K562 (cell line): ENCODE data around the gene ILKAP. TPM values are rescaled to one million over a fixed set of nuclear protein-coding genes. Genes with fewer than 3 reads are reported as not detected.

Experiments
- ADNP ChIP-seq: fragments of 200-800 bp; sonication (Bioruptor generic); IDR thresholded peaks from 2 replicates; pipeline ENCODE4 v1.6.1; 2016; ENCODE audit warnings: missing genetic modification characterization, missing compliant biosample characterization
- BDP1 ChIP-seq: IDR thresholded peaks from 3 replicates; pipeline ENCODE4 v1.6.1; 2011; ENCODE audit not compliant: insufficient read length, insufficient read depth
- FOXP1 ChIP-seq: sonication (generic); formaldehyde crosslinking; IDR thresholded peaks from 2 replicates; pipeline ENCODE4 v1.8.0; 2022; ENCODE audit warnings: mild to moderate bottlenecking, missing genetic modification reagents
- KLF10 ChIP-seq: fragments of 250-450 bp; sonication (Bioruptor Pico); IDR thresholded peaks from 2 replicates; pipeline ENCODE4 v1.6.1; 2021; ENCODE audit warnings: matching md5 sums
- MYC ChIP-seq, 2 experiments: fragments of 250-450 bp in 1 of 2; sonication (Bioruptor Pico) in 1 of 2; IDR thresholded peaks; 2 replicates each; pipeline versions ENCODE4 v1.5.1 to v1.6.1; 2012 to 2021; ENCODE audit warnings: low read depth in 2 of 2, borderline replicate concordance in 1 of 2, improper control_type of control experiment in 1 of 2, low read length in 1 of 2, mild to moderate bottlenecking in 1 of 2, moderate library complexity in 1 of 2
- RCOR1 ChIP-seq, 2 experiments: IDR thresholded peaks; 2 replicates each; pipeline ENCODE4 v1.6.1; 2012; ENCODE audit warnings: low read depth in 2 of 2, low read length in 2 of 2, borderline replicate concordance in 1 of 2, improper control_type of control experiment in 1 of 2
- SUPT5H ChIP-seq: fragments of 450-650 bp; IDR thresholded peaks from 2 replicates; pipeline ENCODE4 v1.6.1; 2016
- ZFX ChIP-seq: sonication (generic); formaldehyde crosslinking; IDR thresholded peaks from 2 replicates; pipeline ENCODE4 v1.8.0; 2022; ENCODE audit warnings: mild to moderate bottlenecking, missing genetic modification reagents, moderate library complexity
- ZNF589 ChIP-seq: fragments of 200-800 bp; sonication (Bioruptor generic); IDR thresholded peaks from 2 replicates; pipeline ENCODE4 v1.6.1; 2016; ENCODE audit warnings: low read depth, missing genetic modification characterization, missing compliant biosample characterization
- polyA plus RNA-seq, 8 experiments: library from polyadenylated mRNA; depleted of rRNA in 4 of 8; stranded (reverse) in 5 of 8; unstranded in 3 of 8; fragments of >200 nt; fragmentation: Nextera tagmentation in 2 of 8; fragmentation: Illumina TruSeq in 1 of 8; extraction: Ambion mirVana in 2 of 8; extraction: Trizol in 1 of 8; gene quantifications; 2 replicates each; pipeline versions ENCODE4 v1.2.1 to v1.2.3, GENCODE V29; 2011 to 2014; ENCODE audit warnings: inconsistent platforms in 1 of 8, missing spikeins in 1 of 8
- total RNA-seq, 7 experiments: library from RNA; depleted of rRNA in 6 of 7; stranded (reverse); fragments of >200 nt in 6 of 7; fragmentation: Illumina TruSeq in 2 of 7; extraction: Trizol in 2 of 7; gene quantifications; 2 replicates each; pipeline versions ENCODE4 v1.2.1 to v1.2.3, GENCODE V29; 2011 to 2021; ENCODE audit warnings: low replicate concordance in 1 of 7
- TF ChIP-seq, protein P1 (sequence below): sonication (generic); formaldehyde crosslinking; IDR thresholded peaks from 2 replicates; pipeline ENCODE4 v1.8.0; 2022; ENCODE audit warnings: mild to moderate bottlenecking, missing genetic modification reagents, borderline replicate concordance
- TF ChIP-seq, protein P2 (sequence below): fragments of 450-650 bp; formaldehyde crosslinking; conservative IDR thresholded peaks from 2 replicates; pipeline ENCODE4 v1.4.0; 2022; ENCODE audit warnings: mild to moderate bottlenecking, missing genetic modification characterization
- TF ChIP-seq, protein P3 (sequence below): fragments of 250-450 bp; sonication (Bioruptor Pico); IDR thresholded peaks from 2 replicates; pipeline ENCODE4 v1.4.0; 2020; ENCODE audit warnings: mild to moderate bottlenecking, moderate library complexity, borderline replicate concordance
- TF ChIP-seq, protein P4 (sequence below): fragments of 250-450 bp; sonication (Bioruptor Pico); IDR thresholded peaks from 2 replicates; pipeline ENCODE4 v1.5.0; 2021
- TF ChIP-seq, protein P5 (sequence below), 3 experiments: fragments of 200-800 bp in 1 of 3; sonication (Bioruptor generic) in 1 of 3; sonication (generic) in 1 of 3; formaldehyde crosslinking in 1 of 3; IDR thresholded peaks; 2 replicates each; pipeline versions ENCODE4 v1.6.1 to v1.8.0; 2016 to 2022; ENCODE audit warnings: mild to moderate bottlenecking in 2 of 3, missing compliant biosample characterization in 2 of 3, missing genetic modification characterization in 2 of 3, missing genetic modification reagents in 1 of 3
- TF ChIP-seq, protein P6 (sequence below): fragments of 450-650 bp; formaldehyde crosslinking; IDR thresholded peaks from 2 replicates; pipeline ENCODE4 v1.4.0; 2020; ENCODE audit warnings: mild to moderate bottlenecking, moderate library complexity

The ILKAP gene
- total and polyA plus RNA-seq, 9 of the 15 experiments (the other 6 are each of a cell fraction or from before 2014, with no cell fraction given) = 3.1 to 43.9 (median 20.7) TPM

DNA sequence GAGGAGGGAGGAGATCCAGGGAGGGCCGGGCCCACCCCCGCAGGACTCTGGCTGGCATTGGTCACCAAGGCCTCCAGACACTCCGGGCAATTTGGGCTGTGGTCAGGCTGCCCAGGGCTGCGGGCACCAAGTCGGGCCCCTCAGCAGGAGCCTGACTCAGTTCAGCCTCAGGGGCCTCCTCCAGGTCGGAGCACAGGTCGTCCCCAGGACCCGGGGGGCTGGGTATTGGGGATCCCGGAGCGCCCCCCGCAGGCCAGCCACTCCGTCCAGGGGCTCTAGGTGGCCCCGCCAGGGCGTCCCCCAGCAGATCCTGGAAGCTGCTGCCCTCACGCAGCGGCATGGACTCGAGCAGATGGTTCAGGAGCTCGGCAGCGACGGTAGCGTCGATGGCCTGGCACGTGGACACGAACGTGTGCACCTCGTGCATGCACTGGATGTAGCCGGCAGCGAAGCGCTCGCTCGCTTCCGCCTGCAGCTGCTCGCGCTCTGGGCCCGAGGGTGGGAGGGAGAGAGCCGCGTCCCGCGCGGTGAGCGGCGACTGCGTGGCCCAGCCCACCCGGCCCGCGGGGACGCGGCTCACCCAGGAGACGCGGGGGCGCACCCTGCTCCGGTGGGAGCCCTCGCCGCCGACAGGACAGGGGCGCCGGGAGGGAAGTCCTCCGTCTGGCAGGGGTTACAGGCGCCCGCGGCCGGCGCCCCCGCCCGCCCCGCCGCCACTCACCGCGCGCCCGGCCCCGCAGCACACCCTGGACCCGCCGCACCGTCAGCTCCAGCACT is 35.5 kb upstream of the ILKAP start (continued):
- TF ChIP-seq, protein P1, sequence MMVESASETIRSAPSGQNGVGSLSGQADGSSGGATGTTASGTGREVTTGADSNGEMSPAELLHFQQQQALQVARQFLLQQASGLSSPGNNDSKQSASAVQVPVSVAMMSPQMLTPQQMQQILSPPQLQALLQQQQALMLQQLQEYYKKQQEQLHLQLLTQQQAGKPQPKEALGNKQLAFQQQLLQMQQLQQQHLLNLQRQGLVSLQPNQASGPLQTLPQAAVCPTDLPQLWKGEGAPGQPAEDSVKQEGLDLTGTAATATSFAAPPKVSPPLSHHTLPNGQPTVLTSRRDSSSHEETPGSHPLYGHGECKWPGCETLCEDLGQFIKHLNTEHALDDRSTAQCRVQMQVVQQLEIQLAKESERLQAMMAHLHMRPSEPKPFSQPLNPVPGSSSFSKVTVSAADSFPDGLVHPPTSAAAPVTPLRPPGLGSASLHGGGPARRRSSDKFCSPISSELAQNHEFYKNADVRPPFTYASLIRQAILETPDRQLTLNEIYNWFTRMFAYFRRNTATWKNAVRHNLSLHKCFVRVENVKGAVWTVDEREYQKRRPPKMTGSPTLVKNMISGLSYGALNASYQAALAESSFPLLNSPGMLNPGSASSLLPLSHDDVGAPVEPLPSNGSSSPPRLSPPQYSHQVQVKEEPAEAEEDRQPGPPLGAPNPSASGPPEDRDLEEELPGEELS (CRISPR knock-in tag) = peak; percentile 99
- TF ChIP-seq, protein P2, sequence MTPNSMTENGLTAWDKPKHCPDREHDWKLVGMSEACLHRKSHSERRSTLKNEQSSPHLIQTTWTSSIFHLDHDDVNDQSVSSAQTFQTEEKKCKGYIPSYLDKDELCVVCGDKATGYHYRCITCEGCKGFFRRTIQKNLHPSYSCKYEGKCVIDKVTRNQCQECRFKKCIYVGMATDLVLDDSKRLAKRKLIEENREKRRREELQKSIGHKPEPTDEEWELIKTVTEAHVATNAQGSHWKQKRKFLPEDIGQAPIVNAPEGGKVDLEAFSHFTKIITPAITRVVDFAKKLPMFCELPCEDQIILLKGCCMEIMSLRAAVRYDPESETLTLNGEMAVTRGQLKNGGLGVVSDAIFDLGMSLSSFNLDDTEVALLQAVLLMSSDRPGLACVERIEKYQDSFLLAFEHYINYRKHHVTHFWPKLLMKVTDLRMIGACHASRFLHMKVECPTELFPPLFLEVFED (CRISPR knock-in tag) = no peak
- TF ChIP-seq, protein P3, sequence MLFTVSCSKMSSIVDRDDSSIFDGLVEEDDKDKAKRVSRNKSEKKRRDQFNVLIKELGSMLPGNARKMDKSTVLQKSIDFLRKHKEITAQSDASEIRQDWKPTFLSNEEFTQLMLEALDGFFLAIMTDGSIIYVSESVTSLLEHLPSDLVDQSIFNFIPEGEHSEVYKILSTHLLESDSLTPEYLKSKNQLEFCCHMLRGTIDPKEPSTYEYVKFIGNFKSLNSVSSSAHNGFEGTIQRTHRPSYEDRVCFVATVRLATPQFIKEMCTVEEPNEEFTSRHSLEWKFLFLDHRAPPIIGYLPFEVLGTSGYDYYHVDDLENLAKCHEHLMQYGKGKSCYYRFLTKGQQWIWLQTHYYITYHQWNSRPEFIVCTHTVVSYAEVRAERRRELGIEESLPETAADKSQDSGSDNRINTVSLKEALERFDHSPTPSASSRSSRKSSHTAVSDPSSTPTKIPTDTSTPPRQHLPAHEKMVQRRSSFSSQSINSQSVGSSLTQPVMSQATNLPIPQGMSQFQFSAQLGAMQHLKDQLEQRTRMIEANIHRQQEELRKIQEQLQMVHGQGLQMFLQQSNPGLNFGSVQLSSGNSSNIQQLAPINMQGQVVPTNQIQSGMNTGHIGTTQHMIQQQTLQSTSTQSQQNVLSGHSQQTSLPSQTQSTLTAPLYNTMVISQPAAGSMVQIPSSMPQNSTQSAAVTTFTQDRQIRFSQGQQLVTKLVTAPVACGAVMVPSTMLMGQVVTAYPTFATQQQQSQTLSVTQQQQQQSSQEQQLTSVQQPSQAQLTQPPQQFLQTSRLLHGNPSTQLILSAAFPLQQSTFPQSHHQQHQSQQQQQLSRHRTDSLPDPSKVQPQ = no peak
- TF ChIP-seq MYC (IDR thresholded peaks at IDR 0.05; ENCODE audit: low read depth, low read length) (peak; percentile 91), MYC (CRISPR knock-in tag; IDR thresholded peaks at IDR 0.05; ENCODE audit: borderline replicate concordance, low read depth) (peak; percentile 72; the same call in 1 of the 2 replicates), KLF10 (no peak), ZNF589 (CRISPR knock-in tag) (peak; percentile 25; the same call in 1 of the 2 replicates), RCOR1 (IDR thresholded peaks at IDR 0.05; ENCODE audit: borderline replicate concordance in 1 of 2, low read depth in 2 of 2, low read length in 2 of 2) (no peak), ADNP (tag) (no peak), FOXP1 (CRISPR knock-in tag) (peak; percentile 99), BDP1 (no peak), SUPT5H (no peak), ZFX (CRISPR knock-in tag) (peak; percentile 79)
- TF ChIP-seq, protein P4, sequence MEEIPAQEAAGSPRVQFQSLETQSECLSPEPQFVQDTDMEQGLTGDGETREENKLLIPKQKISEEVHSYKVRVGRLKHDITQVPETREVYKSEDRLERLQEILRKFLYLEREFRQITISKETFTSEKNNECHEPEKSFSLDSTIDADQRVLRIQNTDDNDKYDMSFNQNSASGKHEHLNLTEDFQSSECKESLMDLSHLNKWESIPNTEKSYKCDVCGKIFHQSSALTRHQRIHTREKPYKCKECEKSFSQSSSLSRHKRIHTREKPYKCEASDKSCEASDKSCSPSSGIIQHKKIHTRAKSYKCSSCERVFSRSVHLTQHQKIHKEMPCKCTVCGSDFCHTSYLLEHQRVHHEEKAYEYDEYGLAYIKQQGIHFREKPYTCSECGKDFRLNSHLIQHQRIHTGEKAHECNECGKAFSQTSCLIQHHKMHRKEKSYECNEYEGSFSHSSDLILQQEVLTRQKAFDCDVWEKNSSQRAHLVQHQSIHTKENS (CRISPR knock-in tag) = no peak
- TF ChIP-seq, protein P5, sequence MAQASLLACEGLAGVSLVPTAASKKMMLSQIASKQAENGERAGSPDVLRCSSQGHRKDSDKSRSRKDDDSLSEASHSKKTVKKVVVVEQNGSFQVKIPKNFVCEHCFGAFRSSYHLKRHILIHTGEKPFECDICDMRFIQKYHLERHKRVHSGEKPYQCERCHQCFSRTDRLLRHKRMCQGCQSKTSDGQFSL (CRISPR knock-in tag; IDR thresholded peaks at IDR 0.05) = peak; percentile 67; the same call in 1 of the 2 replicates
- TF ChIP-seq, protein P5 (tag; IDR thresholded peaks at IDR 0.05) = no peak
- TF ChIP-seq, protein P6, sequence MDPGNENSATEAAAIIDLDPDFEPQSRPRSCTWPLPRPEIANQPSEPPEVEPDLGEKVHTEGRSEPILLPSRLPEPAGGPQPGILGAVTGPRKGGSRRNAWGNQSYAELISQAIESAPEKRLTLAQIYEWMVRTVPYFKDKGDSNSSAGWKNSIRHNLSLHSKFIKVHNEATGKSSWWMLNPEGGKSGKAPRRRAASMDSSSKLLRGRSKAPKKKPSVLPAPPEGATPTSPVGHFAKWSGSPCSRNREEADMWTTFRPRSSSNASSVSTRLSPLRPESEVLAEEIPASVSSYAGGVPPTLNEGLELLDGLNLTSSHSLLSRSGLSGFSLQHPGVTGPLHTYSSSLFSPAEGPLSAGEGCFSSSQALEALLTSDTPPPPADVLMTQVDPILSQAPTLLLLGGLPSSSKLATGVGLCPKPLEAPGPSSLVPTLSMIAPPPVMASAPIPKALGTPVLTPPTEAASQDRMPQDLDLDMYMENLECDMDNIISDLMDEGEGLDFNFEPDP (CRISPR knock-in tag) = 0 out of 2 replicates have a peak, but pooled peaks have one; percentile 49
